NCI-H82 treated with DMSO at 0.1 percent for 48 hours (cell line): ENCODE results near the gene SF3B6.

Experiments
- DNase-seq: peaks from one replicate; lab custom pipeline; 2025; ENCODE audit not compliant: unreplicated experiment; lab: John Stamatoyannopoulos, UW

The SF3B6 gene

GRCh38 chr2:24022324-24022974, 53.7 kb downstream of the SF3B6 start:
- DNase-seq: no peak

- DNase-seq: no peak
Observed at GRCh38 chr2:24021122-24021998, 54.8 kb downstream of the SF3B6 start.

GRCh38 chr2:24020244-24020643, 55.9 kb downstream of the SF3B6 start:
- DNase-seq: no peak

GRCh38 chr2:24019729-24020128, 56.4 kb downstream of the SF3B6 start:
- DNase-seq: no peak

GRCh38 chr2:24018241-24018640, 57.9 kb downstream of the SF3B6 start:
- DNase-seq: no peak

- no peak for DNase-seq
Observed at GRCh38 chr2:24017711-24018110, 58.4 kb downstream of the SF3B6 start.
